Esophagus muscularis mucosa (tissue), 4 donors: Measurements from ENCODE around the gene PRDX6.

Experiments used
- EP300 ChIP-seq: sonication (generic); formaldehyde crosslinking; IDR thresholded peaks from one replicate; pipeline ENCODE4 v1.6.1; 2017; ENCODE audit warnings: antibody characterized with exemption
- POLR2A ChIP-seq: fragments of 450-650 bp; IDR thresholded peaks from one replicate; pipeline ENCODE4 v1.6.1; 2017; ENCODE audit warnings: antibody characterized with exemption, moderate library complexity, mild to moderate bottlenecking, low read depth
- POLR2AphosphoS5 ChIP-seq, 2 donors: sonication (generic); formaldehyde crosslinking; IDR thresholded peaks; one replicate each; pipeline ENCODE4 v1.6.1; 2017; ENCODE audit warnings: antibody characterized with exemption in 2 of 2
- TF ChIP-seq, protein P1 (sequence below), 3 experiments: fragments of 200-600 bp in 2 of 3; fragments of 450-650 bp in 1 of 3; sonication (generic) in 2 of 3; IDR thresholded peaks; one replicate each; pipeline ENCODE4 v1.5.1; 2017 to 2019; ENCODE audit warnings: antibody characterized with exemption in 3 of 3, mild to moderate bottlenecking in 2 of 3, moderate library complexity in 1 of 3

DNA sequence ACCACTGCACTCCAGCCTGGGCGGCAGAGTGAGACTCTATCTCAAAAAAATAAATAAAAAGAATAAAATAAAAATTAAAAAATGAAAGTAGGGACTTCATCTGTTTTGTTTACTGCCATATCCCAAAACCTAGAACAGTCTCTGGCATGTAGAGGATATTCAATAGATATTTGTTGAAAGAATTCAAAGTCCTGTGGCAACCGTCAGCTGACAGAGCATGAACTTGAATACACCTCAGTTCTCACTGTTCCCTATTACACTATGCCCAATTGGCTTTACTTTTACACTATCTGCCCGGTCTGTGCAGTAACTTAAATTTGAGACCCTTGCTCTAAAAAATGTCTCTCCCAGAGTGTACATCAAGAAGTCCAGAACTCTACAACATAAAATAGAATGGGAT lies 46.2 kb downstream of the PRDX6 start:
- TF ChIP-seq, protein P1, sequence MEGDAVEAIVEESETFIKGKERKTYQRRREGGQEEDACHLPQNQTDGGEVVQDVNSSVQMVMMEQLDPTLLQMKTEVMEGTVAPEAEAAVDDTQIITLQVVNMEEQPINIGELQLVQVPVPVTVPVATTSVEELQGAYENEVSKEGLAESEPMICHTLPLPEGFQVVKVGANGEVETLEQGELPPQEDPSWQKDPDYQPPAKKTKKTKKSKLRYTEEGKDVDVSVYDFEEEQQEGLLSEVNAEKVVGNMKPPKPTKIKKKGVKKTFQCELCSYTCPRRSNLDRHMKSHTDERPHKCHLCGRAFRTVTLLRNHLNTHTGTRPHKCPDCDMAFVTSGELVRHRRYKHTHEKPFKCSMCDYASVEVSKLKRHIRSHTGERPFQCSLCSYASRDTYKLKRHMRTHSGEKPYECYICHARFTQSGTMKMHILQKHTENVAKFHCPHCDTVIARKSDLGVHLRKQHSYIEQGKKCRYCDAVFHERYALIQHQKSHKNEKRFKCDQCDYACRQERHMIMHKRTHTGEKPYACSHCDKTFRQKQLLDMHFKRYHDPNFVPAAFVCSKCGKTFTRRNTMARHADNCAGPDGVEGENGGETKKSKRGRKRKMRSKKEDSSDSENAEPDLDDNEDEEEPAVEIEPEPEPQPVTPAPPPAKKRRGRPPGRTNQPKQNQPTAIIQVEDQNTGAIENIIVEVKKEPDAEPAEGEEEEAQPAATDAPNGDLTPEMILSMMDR (IDR thresholded peaks at IDR 0.05), result no peak
- TF ChIP-seq POLR2A (no peak), POLR2AphosphoS5 (IDR thresholded peaks at IDR 0.05) (no peak), EP300 (no peak)
